AG09309 (cell line): ENCODE results near the gene TSPYL1.

ENCODE experiments used
- DNase-seq: peaks from one replicate; pipeline ENCODE4 v3.0.0-alpha.2; 2010; ENCODE audit warnings: low read depth
- H3K4me3 ChIP-seq: 2 replicates; pipeline ENCODE4 v1.5.1; 2011; ENCODE audit warnings: mild to moderate bottlenecking, low read depth, low read length, moderate library complexity; ENCODE audit not compliant: control insufficient read depth
- TF ChIP-seq, protein P1 (sequence below): IDR thresholded peaks from 2 replicates; pipeline ENCODE4 v1.5.1; 2011; ENCODE audit warnings: mild to moderate bottlenecking, low read depth, low read length, inconsistent platforms; ENCODE audit not compliant: insufficient read depth, control insufficient read depth; ENCODE audit errors: missing control alignments

TSPYL1 gene

GRCh38 chr6:116265041-116265829 lies 14.5 kb downstream of the TSPYL1 start:
- DNase-seq, result no peak
- H3K4me3 ChIP-seq, result no peak overlapping the region
- TF ChIP-seq, protein P1, sequence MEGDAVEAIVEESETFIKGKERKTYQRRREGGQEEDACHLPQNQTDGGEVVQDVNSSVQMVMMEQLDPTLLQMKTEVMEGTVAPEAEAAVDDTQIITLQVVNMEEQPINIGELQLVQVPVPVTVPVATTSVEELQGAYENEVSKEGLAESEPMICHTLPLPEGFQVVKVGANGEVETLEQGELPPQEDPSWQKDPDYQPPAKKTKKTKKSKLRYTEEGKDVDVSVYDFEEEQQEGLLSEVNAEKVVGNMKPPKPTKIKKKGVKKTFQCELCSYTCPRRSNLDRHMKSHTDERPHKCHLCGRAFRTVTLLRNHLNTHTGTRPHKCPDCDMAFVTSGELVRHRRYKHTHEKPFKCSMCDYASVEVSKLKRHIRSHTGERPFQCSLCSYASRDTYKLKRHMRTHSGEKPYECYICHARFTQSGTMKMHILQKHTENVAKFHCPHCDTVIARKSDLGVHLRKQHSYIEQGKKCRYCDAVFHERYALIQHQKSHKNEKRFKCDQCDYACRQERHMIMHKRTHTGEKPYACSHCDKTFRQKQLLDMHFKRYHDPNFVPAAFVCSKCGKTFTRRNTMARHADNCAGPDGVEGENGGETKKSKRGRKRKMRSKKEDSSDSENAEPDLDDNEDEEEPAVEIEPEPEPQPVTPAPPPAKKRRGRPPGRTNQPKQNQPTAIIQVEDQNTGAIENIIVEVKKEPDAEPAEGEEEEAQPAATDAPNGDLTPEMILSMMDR, result no peak

GRCh38 chr6:116263353-116263752 lies 16.4 kb downstream of the TSPYL1 start:
- TF ChIP-seq, protein P1, result no peak
- no peak overlapping the region for H3K4me3 ChIP-seq

GRCh38 chr6:116258520-116258919 lies 21.2 kb downstream of the TSPYL1 start:
- H3K4me3 ChIP-seq, result no peak overlapping the region
- no peak for DNase-seq
- TF ChIP-seq, protein P1, result no peak

More at GRCh38 chr6:116263353-116263752, 16.4 kb downstream of the TSPYL1 start:
- DNase-seq, result no peak

GRCh38 chr6:116256694-116257093 lies 23.0 kb downstream of the TSPYL1 start:
- TF ChIP-seq, protein P1, result no peak

GRCh38 chr6:116255246-116255800 lies 24.4 kb downstream of the TSPYL1 start:
- DNase-seq, result no peak
- H3K4me3 ChIP-seq, result no peak overlapping the region
- TF ChIP-seq, protein P1, result no peak

More at GRCh38 chr6:116256694-116257093, 23.0 kb downstream of the TSPYL1 start:
- DNase-seq, result no peak
- H3K4me3 ChIP-seq, result no peak overlapping the region

GRCh38 chr6:116254297-116255056 lies 25.3 kb downstream of the TSPYL1 start:
- DNase-seq, result no peak
- H3K4me3 ChIP-seq, result peak overlapping the region; percentile 87
- TF ChIP-seq, protein P1, result no peak
